ENCODE data around the gene SH2D6.

GRCh38 chr2:85398426-85399182, 19.9 kb upstream of the SH2D6 start:
- TF ChIP-seq CTCF (IDR thresholded peaks at IDR 0.05) = no peak
- TF ChIP-seq POLR2A (IDR thresholded peaks at IDR 0.05) = no peak

Data from body of pancreas (tissue), 4 donors.